K562 (cell line): ENCODE data around the gene MAN1A1.

Experiments used
- CEBPB ChIP-seq: fragments of 450-650 bp; IDR thresholded peaks from 2 replicates; pipeline ENCODE4 v1.6.1; 2016; ENCODE audit warnings: missing genetic modification characterization, missing compliant biosample characterization
- CTCF ChIP-seq, 3 experiments: IDR thresholded peaks in 2 of 3; conservative IDR thresholded peaks in 1 of 3; 2 replicates each; pipeline ENCODE4 v1.5.1; 2011 to 2012; ENCODE audit warnings: low read length in 3 of 3, mild to moderate bottlenecking in 3 of 3, control low read depth in 2 of 3, improper control_type of control experiment in 1 of 3, inconsistent platforms in 1 of 3, low read depth in 1 of 3, mixed read lengths in 1 of 3, moderate library complexity in 1 of 3; ENCODE audit not compliant: insufficient read depth in 2 of 3
- ZNF316 ChIP-seq: fragments of 450-650 bp; IDR thresholded peaks from 2 replicates; pipeline ENCODE4 v1.6.1; 2016
- ZNF449 ChIP-seq: fragments of 250-450 bp; sonication (Bioruptor Pico); IDR thresholded peaks from 2 replicates; pipeline ENCODE4 v1.8.0; 2022; ENCODE audit warnings: moderate library complexity, mild to moderate bottlenecking, inconsistent platforms

- no peak for TF ChIP-seq CTCF (IDR thresholded peaks at IDR 0.05 in 2 of 3, conservative IDR thresholded peaks at IDR 0.05 in 1 of 3; ENCODE audit: insufficient read depth in 2 of 3, low read depth in 1 of 3, low read length in 3 of 3)
- no peak for TF ChIP-seq ZNF316
- TF ChIP-seq ZNF449 (CRISPR knock-in tag): no peak
- TF ChIP-seq CEBPB (tag): no peak
These were observed 7.1 kb downstream of the MAN1A1 start for GRCh38 chr6:119342430-119342829.
